Smooth muscle cell (in vitro differentiated cells): ENCODE measurements around the gene SUPT6H. TPM values are rescaled to one million over a fixed set of nuclear protein-coding genes. Genes with fewer than 3 reads are reported as not detected.

Experiments
- DNase-seq: peaks from one replicate; lab custom pipeline; 2025; ENCODE audit not compliant: unreplicated experiment; lab: John Stamatoyannopoulos, UW
- H2AFZ ChIP-seq: fragments of 200-600 bp; sonication (generic); 2 replicates; pipeline ENCODE4 v1.6.0; 2016; ENCODE audit warnings: antibody characterized with exemption, low read depth, mild to moderate bottlenecking
- H3F3A ChIP-seq: fragments of 200-600 bp; sonication (generic); 2 replicates; pipeline ENCODE4 v1.6.0; 2017; ENCODE audit warnings: antibody characterized with exemption, low read depth
- H3K27ac ChIP-seq: fragments of 200-600 bp; sonication (generic); 2 replicates; pipeline ENCODE4 v1.5.1; 2016; ENCODE audit warnings: low read depth, mild to moderate bottlenecking
- H3K27me3 ChIP-seq: fragments of 200-600 bp; sonication (generic); 2 replicates; pipeline ENCODE4 v1.6.1; 2016; ENCODE audit warnings: low read depth, mild to moderate bottlenecking
- H3K36me3 ChIP-seq: fragments of 200-600 bp; sonication (generic); 2 replicates; pipeline ENCODE4 v1.5.1; 2016; ENCODE audit warnings: low read depth
- H3K4me1 ChIP-seq: fragments of 200-600 bp; sonication (generic); 2 replicates; pipeline ENCODE4 v1.5.1; 2016; ENCODE audit warnings: low read depth
- H3K4me2 ChIP-seq: fragments of 200-600 bp; sonication (generic); 2 replicates; pipeline ENCODE4 v1.6.0; 2016; ENCODE audit warnings: mild to moderate bottlenecking
- H3K4me3 ChIP-seq: fragments of 200-600 bp; sonication (generic); 2 replicates; pipeline ENCODE4 v1.5.1; 2016; ENCODE audit warnings: mild to moderate bottlenecking
- H3K79me2 ChIP-seq: fragments of 200-600 bp; sonication (generic); 2 replicates; pipeline ENCODE4 v1.6.0; 2016; ENCODE audit warnings: low read depth, mild to moderate bottlenecking
- H3K9ac ChIP-seq: fragments of 200-600 bp; sonication (generic); 2 replicates; pipeline ENCODE4 v1.6.0; 2016; ENCODE audit warnings: low read depth
- H3K9me3 ChIP-seq: fragments of 200-600 bp; sonication (generic); replicated peaks from 2 replicates; pipeline ENCODE4 v1.5.1; 2016; ENCODE audit warnings: low read depth
- H4K20me1 ChIP-seq: fragments of 200-600 bp; sonication (generic); 2 replicates; pipeline ENCODE4 v1.6.0; 2016; ENCODE audit warnings: low read depth
- WGBS: methylation state at CpG from one replicate; pipeline ENCODE4 v1.1.7; 2016; ENCODE audit warnings: low lambda C conversion rate; 5-methylcytosine and 5-hydroxymethylcytosine counted together
- polyA plus RNA-seq: library from polyadenylated mRNA; unstranded; fragments of >200 nt; fragmentation: Nextera tagmentation; extraction: Ambion mirVana; gene quantifications from 2 replicates; pipeline ENCODE4 v1.2.1, GENCODE V29; 2016
- total RNA-seq: library from RNA; depleted of rRNA; stranded (reverse); fragments of >200 nt; gene quantifications from 2 replicates; pipeline ENCODE4 v1.2.3, GENCODE V29; 2014
- TF ChIP-seq, protein P1 (sequence below): fragments of 200-600 bp; sonication (generic); IDR thresholded peaks from 2 replicates; pipeline ENCODE4 v1.5.1; 2017; ENCODE audit warnings: borderline replicate concordance, mild to moderate bottlenecking, antibody characterized with exemption; ENCODE audit not compliant: insufficient read depth, poor library complexity, severe bottlenecking

SUPT6H gene
- total and polyA plus RNA-seq, 2 experiments from 2014 or later: 22.4 to 64.0 TPM

GRCh38 chr17:28626818-28627217 lies 35.2 kb upstream of the SUPT6H start:
- TF ChIP-seq, protein P1, sequence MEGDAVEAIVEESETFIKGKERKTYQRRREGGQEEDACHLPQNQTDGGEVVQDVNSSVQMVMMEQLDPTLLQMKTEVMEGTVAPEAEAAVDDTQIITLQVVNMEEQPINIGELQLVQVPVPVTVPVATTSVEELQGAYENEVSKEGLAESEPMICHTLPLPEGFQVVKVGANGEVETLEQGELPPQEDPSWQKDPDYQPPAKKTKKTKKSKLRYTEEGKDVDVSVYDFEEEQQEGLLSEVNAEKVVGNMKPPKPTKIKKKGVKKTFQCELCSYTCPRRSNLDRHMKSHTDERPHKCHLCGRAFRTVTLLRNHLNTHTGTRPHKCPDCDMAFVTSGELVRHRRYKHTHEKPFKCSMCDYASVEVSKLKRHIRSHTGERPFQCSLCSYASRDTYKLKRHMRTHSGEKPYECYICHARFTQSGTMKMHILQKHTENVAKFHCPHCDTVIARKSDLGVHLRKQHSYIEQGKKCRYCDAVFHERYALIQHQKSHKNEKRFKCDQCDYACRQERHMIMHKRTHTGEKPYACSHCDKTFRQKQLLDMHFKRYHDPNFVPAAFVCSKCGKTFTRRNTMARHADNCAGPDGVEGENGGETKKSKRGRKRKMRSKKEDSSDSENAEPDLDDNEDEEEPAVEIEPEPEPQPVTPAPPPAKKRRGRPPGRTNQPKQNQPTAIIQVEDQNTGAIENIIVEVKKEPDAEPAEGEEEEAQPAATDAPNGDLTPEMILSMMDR: no peak
- Histone ChIP-seq H3K4me1 (no peaks in the 10 kb centered on the region), H3F3A (no peaks in the 10 kb centered on the region), H3K36me3 (peaks cover 11% of the 10 kb centered on the region), H2AFZ (no peak overlapping the region), H3K79me2 (no peaks in the 10 kb centered on the region), H3K9ac (no peak overlapping the region), H3K4me3 (no peak overlapping the region), H3K9me3 (no peaks in the 10 kb centered on the region), H4K20me1 (no peaks in the 10 kb centered on the region), H3K27me3 (no peaks in the 10 kb centered on the region), H3K27ac (no peak overlapping the region), H3K4me2 (no peak overlapping the region)
- WGBS: 96% methylated on average over 4 of the region's 4 CpGs
- DNase-seq: no peak

DNA sequence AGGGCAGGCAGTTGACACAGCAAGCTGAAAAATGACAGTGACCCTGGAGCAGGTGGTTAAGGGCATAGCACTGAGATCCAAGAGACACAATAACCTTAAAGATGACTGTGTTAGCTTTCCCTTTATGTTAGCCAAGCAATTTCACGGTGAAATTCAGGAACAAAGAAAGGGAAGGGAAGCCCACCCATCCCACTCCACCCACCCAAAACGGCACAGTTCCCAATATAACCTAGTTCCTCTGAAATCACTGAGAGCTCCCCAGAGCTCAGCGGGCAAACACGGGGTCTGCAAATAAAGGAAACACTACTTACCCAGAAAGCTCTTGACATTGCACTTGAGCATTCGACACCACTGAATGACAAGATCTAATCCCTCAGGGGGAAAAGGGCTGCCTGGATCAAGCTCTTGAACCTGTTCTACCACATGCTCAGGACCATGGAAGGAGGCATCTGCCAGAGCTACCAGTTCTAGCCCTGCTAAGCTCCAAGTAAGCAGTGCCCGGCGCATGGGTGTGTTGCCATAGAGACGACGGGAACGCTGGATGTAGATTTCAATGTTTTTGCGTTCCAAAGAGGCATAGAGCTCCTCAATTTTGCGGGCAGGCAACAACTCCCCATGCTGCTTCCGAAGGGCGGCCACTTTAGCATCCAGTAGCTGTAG lies 27.7 kb upstream of the SUPT6H start:
- no peaks in the 10 kb centered on the region for H3K27me3 ChIP-seq
- no peak overlapping the region for H3K4me3 ChIP-seq
- H3K36me3 ChIP-seq: peaks cover 33% of the 10 kb centered on the region
- no peak for DNase-seq
- TF ChIP-seq, protein P1: no peak
- H3F3A ChIP-seq: no peaks in the 10 kb centered on the region
- H3K9ac ChIP-seq: no peak overlapping the region
- no peak overlapping the region for H2AFZ ChIP-seq
- H3K27ac ChIP-seq: no peak overlapping the region
- no peaks in the 10 kb centered on the region for H3K79me2 ChIP-seq
- WGBS: 91% methylated on average over 14 of the region's 14 CpGs
- no peak overlapping the region for H3K4me2 ChIP-seq
- no peaks in the 10 kb centered on the region for H3K4me1 ChIP-seq
- H3K9me3 ChIP-seq: no peaks in the 10 kb centered on the region
- H4K20me1 ChIP-seq: peaks cover 25% of the 10 kb centered on the region

DNA sequence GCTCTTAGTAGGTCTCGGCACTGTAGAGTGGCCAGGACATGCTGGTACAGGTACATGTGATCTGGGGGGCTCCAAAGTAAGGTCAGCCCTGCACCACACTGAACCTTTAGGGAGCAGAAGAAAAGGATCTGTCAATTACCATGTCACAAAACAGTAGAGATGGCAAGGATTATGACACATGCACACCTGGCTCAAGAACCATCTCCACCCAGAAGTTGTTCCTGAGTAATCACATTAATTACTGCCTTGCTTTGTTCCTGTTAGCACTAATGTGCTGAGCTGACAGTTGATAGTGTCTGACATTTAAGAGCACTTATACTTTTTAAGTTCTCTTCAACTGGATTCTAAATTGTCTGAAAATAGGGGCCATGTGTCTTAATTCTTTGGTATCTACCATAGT lies 26.5 kb upstream of the SUPT6H start:
- Histone ChIP-seq H3K27ac (no peak overlapping the region), H4K20me1 (peaks cover 25% of the 10 kb centered on the region), H3F3A (no peaks in the 10 kb centered on the region), H3K9me3 (no peaks in the 10 kb centered on the region), H3K27me3 (no peaks in the 10 kb centered on the region), H3K79me2 (no peaks in the 10 kb centered on the region), H2AFZ (no peak overlapping the region), H3K4me2 (no peak overlapping the region), H3K36me3 (peaks cover 33% of the 10 kb centered on the region), H3K4me1 (no peaks in the 10 kb centered on the region), H3K4me3 (no peak overlapping the region), H3K9ac (no peak overlapping the region)
- DNase-seq: no peak
- TF ChIP-seq, protein P1: no peak
- 92% methylated on average over 1 of the region's 1 CpG for WGBS

DNA sequence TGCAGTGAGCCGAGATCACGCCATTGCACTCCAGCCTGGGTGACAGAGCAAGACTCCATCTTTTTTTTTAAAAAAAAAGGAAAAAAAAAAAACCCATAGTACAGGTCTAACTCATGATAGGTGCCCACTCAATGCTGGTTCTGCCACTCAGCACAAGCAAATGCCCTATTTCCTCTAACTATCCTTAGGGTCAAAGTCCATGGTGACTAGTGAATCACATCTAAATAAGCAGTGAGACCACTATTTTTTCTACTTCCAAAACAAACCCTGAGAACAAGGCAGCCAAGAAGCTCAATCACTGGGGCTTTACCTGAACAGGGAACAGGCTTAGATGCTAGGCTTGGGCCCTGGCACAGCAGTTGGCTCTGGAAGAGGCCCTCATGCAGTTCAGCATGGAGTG lies 20.4 kb upstream of the SUPT6H start:
- Histone ChIP-seq H4K20me1 (peaks cover 10% of the 10 kb centered on the region), H3K4me3 (no peak overlapping the region), H2AFZ (no peak overlapping the region), H3K4me2 (no peak overlapping the region), H3K9me3 (no peaks in the 10 kb centered on the region), H3K79me2 (peaks cover 26% of the 10 kb centered on the region), H3K36me3 (peaks cover 25% of the 10 kb centered on the region), H3F3A (peaks cover 10% of the 10 kb centered on the region), H3K9ac (no peak overlapping the region), H3K4me1 (peaks cover 7% of the 10 kb centered on the region), H3K27ac (no peak overlapping the region), H3K27me3 (no peaks in the 10 kb centered on the region)
- TF ChIP-seq, protein P1: no peak
- 100% methylated on average over 2 of the region's 2 CpGs for WGBS
- no peak for DNase-seq
